H1 (cell line): ENCODE data around the gene PRKG2. TPM values are rescaled to one million over a fixed set of nuclear protein-coding genes. Genes with fewer than 3 reads are reported as not detected.

ENCODE experiments used
- CTCF ChIA-PET: fragments of 300-600 bp; sonication (Branson Sonifier 250); formaldehyde crosslinking; loops from one replicate; lab custom pipeline; 2021; ENCODE audit not compliant: partially characterized antibody; lab: Charles Lee
- POLR2A ChIA-PET: fragments of 300-600 bp; sonication (Branson Sonifier 250); formaldehyde crosslinking; loops from one replicate; lab custom pipeline; 2021; ENCODE audit warnings: inconsistent platforms; ENCODE audit not compliant: partially characterized antibody; lab: Charles Lee
- DNase-seq, 2 experiments: peaks; one replicate each; pipeline versions ENCODE4 v3.0.0 to v3.0.0-alpha.2; 2010 to 2022; ENCODE audit warnings: low spot score in 2 of 2, low read depth in 1 of 2, mixed read lengths in 1 of 2
- FAIRE-seq: peaks from 2 replicates; lab custom pipeline; 2011; peaks lifted over from hg19 to GRCh38; lab: Jason Lieb, UNC
- H2AFZ ChIP-seq: 2 replicates; pipeline ENCODE4 v1.8.1; 2012; ENCODE audit warnings: low read length, inconsistent platforms
- H2AK5ac ChIP-seq: 2 replicates; pipeline ENCODE4 v1.6.1; 2013; ENCODE audit warnings: low read depth, low read length
- H2BK120ac ChIP-seq: replicated peaks from 2 replicates; pipeline ENCODE3; 2013; ENCODE audit warnings: low read depth, low read length, inconsistent platforms
- H2BK12ac ChIP-seq: 2 replicates; pipeline ENCODE4 v1.6.1; 2013; ENCODE audit warnings: low read depth, low read length
- H2BK15ac ChIP-seq: 2 replicates; pipeline ENCODE4 v1.6.1; 2013; ENCODE audit warnings: low read length
- H2BK20ac ChIP-seq: 2 replicates; pipeline ENCODE4 v1.6.1; 2013; ENCODE audit warnings: low read length
- H2BK5ac ChIP-seq: 2 replicates; pipeline ENCODE4 v1.6.1; 2013; ENCODE audit warnings: low read depth, low read length
- H3K14ac ChIP-seq: 2 replicates; pipeline ENCODE4 v1.6.1; 2013; ENCODE audit warnings: inconsistent platforms; ENCODE audit not compliant: insufficient read length
- H3K18ac ChIP-seq: 2 replicates; pipeline ENCODE4 v1.6.1; 2013; ENCODE audit warnings: low read length; ENCODE audit errors: extremely low read depth
- H3K23ac ChIP-seq: 2 replicates; pipeline ENCODE4 v1.6.1; 2013; ENCODE audit warnings: inconsistent platforms; ENCODE audit not compliant: insufficient read length
- H3K23me2 ChIP-seq: 2 replicates; pipeline ENCODE4 v1.6.1; 2013; ENCODE audit warnings: low read depth, low read length
- H3K27ac ChIP-seq: 2 replicates; pipeline ENCODE4 v1.6.1; 2011; ENCODE audit warnings: low read depth, low read length, inconsistent platforms
- H3K27me3 ChIP-seq, 4 experiments: replicated peaks in 1 of 4; 1 replicate in 1 of 4; 2 replicates in 3 of 4; pipeline versions ENCODE4 v1.6.1 to v1.8.1; 2011 to 2013; ENCODE audit warnings: low read length in 3 of 4, mild to moderate bottlenecking in 3 of 4, inconsistent platforms in 2 of 4, mixed read lengths in 2 of 4, moderate library complexity in 1 of 4; ENCODE audit not compliant: control insufficient read depth in 3 of 4, insufficient read depth in 3 of 4; ENCODE audit errors: extremely low read depth in 1 of 4
- H3K36me3 ChIP-seq, 4 experiments: 2 replicates each; pipeline versions ENCODE4 v1.6.1 to v1.8.1; 2011 to 2013; ENCODE audit warnings: mild to moderate bottlenecking in 4 of 4, low read length in 3 of 4, moderate library complexity in 2 of 4, control low read depth in 1 of 4, inconsistent platforms in 1 of 4; ENCODE audit not compliant: insufficient read depth in 4 of 4, control insufficient read depth in 2 of 4
- H3K4ac ChIP-seq: replicated peaks from 2 replicates; pipeline ENCODE3; 2013; ENCODE audit warnings: low read length, low read depth, mixed read lengths, inconsistent platforms; ENCODE audit not compliant: insufficient read length
- H3K4me1 ChIP-seq, 4 experiments: replicated peaks in 1 of 4; 1 replicate in 1 of 4; 2 replicates in 3 of 4; pipeline versions ENCODE4 v1.6.1 to v1.8.1; 2011 to 2013; ENCODE audit warnings: low read length in 3 of 4, inconsistent platforms in 2 of 4, mixed read lengths in 1 of 4; ENCODE audit not compliant: insufficient read depth in 4 of 4, control insufficient read depth in 3 of 4
- H3K4me2 ChIP-seq, 2 experiments: 2 replicates each; pipeline versions ENCODE4 v1.6.1 to v1.8.1; 2011 to 2013; ENCODE audit warnings: low read depth in 2 of 2, low read length in 2 of 2, control low read depth in 1 of 2, inconsistent platforms in 1 of 2, mild to moderate bottlenecking in 1 of 2; ENCODE audit not compliant: insufficient read depth in 1 of 2
- H3K4me3 ChIP-seq, 4 experiments: fragments of 200-600, 300-600 bp in 1 of 4; sonication (generic), shearing (Covaris generic), sonication (Bioruptor Twin) in 1 of 4; 2 replicates each; pipeline versions ENCODE4 v1.5.1 to v1.8.1; 2011 to 2016; ENCODE audit warnings: low read length in 4 of 4, low read depth in 3 of 4, control low read depth in 2 of 4, inconsistent platforms in 2 of 4, mild to moderate bottlenecking in 2 of 4, mixed read lengths in 1 of 4, moderate library complexity in 1 of 4; ENCODE audit not compliant: insufficient read depth in 2 of 4; ENCODE audit errors: extremely low read depth in 1 of 4
- H3K56ac ChIP-seq: replicated peaks from 2 replicates; pipeline ENCODE3; 2013; ENCODE audit warnings: low read depth, mild to moderate bottlenecking, mixed read lengths, low read length, inconsistent platforms; ENCODE audit not compliant: insufficient read length
- H3K79me1 ChIP-seq: 2 replicates; pipeline ENCODE4 v1.6.1; 2013; ENCODE audit warnings: low read depth, low read length, control low read depth
- H3K79me2 ChIP-seq, 2 experiments: 2 replicates each; pipeline versions ENCODE4 v1.6.1 to v1.8.1; 2012 to 2013; ENCODE audit warnings: low read length in 2 of 2, mild to moderate bottlenecking in 2 of 2, inconsistent platforms in 1 of 2; ENCODE audit not compliant: insufficient read depth in 2 of 2, control insufficient read depth in 1 of 2
- H3K9ac ChIP-seq, 4 experiments: replicated peaks in 1 of 4; 1 replicate in 1 of 4; 2 replicates in 3 of 4; pipeline versions ENCODE4 v1.6.1 to v1.8.1; 2011 to 2013; ENCODE audit warnings: low read depth in 3 of 4, low read length in 3 of 4, control low read depth in 2 of 4, mild to moderate bottlenecking in 2 of 4, moderate library complexity in 2 of 4, inconsistent platforms in 1 of 4; ENCODE audit errors: extremely low read depth in 1 of 4
- H3K9me3 ChIP-seq, 2 experiments: 2 replicates each; pipeline versions ENCODE4 v1.6.1 to v1.8.1; 2012 to 2013; ENCODE audit warnings: mild to moderate bottlenecking in 2 of 2, moderate library complexity in 2 of 2, control low read depth in 1 of 2, inconsistent platforms in 1 of 2, low read depth in 1 of 2, low read length in 1 of 2, mixed read lengths in 1 of 2; ENCODE audit not compliant: insufficient read depth in 2 of 2
- H4K20me1 ChIP-seq, 2 experiments: replicated peaks in 1 of 2; 2 replicates each; pipeline versions ENCODE3 to v1.8.1; 2011 to 2013; ENCODE audit warnings: inconsistent platforms in 2 of 2, low read length in 2 of 2, mild to moderate bottlenecking in 1 of 2; ENCODE audit not compliant: insufficient read depth in 2 of 2, control insufficient read depth in 1 of 2
- H4K5ac ChIP-seq: 2 replicates; pipeline ENCODE4 v1.6.1; 2013; ENCODE audit warnings: low read length, low read depth, mixed read lengths, inconsistent platforms; ENCODE audit not compliant: insufficient read length
- H4K8ac ChIP-seq: 2 replicates; pipeline ENCODE4 v1.8.0; 2013; ENCODE audit warnings: mild to moderate bottlenecking, moderate library complexity, low read length, inconsistent platforms; ENCODE audit not compliant: insufficient read depth; ENCODE audit errors: extremely low read depth
- H4K91ac ChIP-seq: replicated peaks from 2 replicates; pipeline ENCODE3; 2013; ENCODE audit warnings: low read length, mixed read lengths, inconsistent platforms; ENCODE audit not compliant: insufficient read length
- EP300 ChIP-seq, 2 experiments: IDR thresholded peaks; 1 replicate in 1 of 2; 2 replicates in 1 of 2; pipeline ENCODE4 v1.6.1; 2011 to 2012; ENCODE audit warnings: low read depth in 2 of 2, low read length in 2 of 2, mild to moderate bottlenecking in 2 of 2, borderline replicate concordance in 1 of 2, inconsistent platforms in 1 of 2, moderate library complexity in 1 of 2
- FOSL1 ChIP-seq: IDR thresholded peaks from 2 replicates; pipeline ENCODE4 v1.6.1; 2011; ENCODE audit warnings: mild to moderate bottlenecking, low read depth, low read length, moderate library complexity; ENCODE audit not compliant: insufficient read depth
- SP4 ChIP-seq: IDR thresholded peaks from 2 replicates; pipeline ENCODE4 v1.6.1; 2012; ENCODE audit warnings: low read length, inconsistent platforms
- WGBS, 2 experiments: shearing (Covaris generic) in 1 of 2; methylation state at CpG; one replicate each; pipeline versions ENCODE4 v1.1.6 to v1.1.7; 2013 to 2015; ENCODE audit warnings: low lambda C conversion rate in 2 of 2, mixed read lengths in 2 of 2, inconsistent platforms in 1 of 2, low coverage in 1 of 2, missing lambda C conversion rate in 1 of 2; ENCODE audit not compliant: insufficient replicate concordance in 2 of 2, insufficient coverage in 1 of 2, insufficient read length in 1 of 2; ENCODE audit errors: extremely low coverage in 1 of 2, missing lambda C conversion rate in 1 of 2; 5-methylcytosine and 5-hydroxymethylcytosine counted together
- polyA plus RNA-seq, 7 experiments: library from polyadenylated mRNA; depleted of rRNA in 3 of 7; stranded (reverse) in 5 of 7; unstranded in 2 of 7; fragments of >200 nt in 5 of 7; fragments of 200-250 nt in 2 of 7; gene quantifications; 1 replicate in 5 of 7; 2 replicates in 1 of 7; 4 replicates in 1 of 7; pipeline versions ENCODE4 v1.2.1 to v1.2.3, GENCODE V29; 2011 to 2013; ENCODE audit warnings: missing spikeins in 2 of 7, mixed read lengths in 2 of 7
- total RNA-seq: library from RNA; stranded (reverse); fragmentation: NEBNext Ultra II Directional; extraction: Animal tissue kit (Norgen Biotek cat#: 25700); gene quantifications from 2 replicates; pipeline ENCODE4 v1.2.1, GENCODE V29; 2021

The PRKG2 gene
- total and polyA plus RNA-seq, 2 of the 8 experiments (the other 6 are each of a cell fraction or from before 2014, with no cell fraction given) = 0.45 to 1.2 TPM

DNA sequence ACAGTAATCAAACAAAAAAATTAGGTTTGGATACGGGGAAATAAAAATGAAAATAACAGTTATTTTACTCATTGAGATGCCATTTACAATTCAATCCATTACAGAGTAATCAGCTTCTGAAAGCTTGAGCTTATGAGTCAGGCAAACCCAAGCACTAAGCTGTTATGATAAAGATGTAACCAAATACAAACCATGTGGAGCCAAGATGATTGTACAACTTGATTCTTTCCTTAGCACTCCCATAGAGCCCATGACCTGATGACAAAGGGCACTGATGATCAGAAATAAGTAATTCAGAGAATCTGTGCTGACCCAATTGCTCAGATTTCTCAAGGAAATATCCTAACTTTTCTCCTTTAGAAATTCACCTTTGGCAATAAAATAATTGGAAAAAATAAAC lies 40.5 kb upstream of the PRKG2 start:
- H2BK15ac ChIP-seq = no peak overlapping the region
- FAIRE-seq = no peak
- TF ChIP-seq FOSL1 = no peak
- TF ChIP-seq EP300 (IDR thresholded peaks at IDR 0.05; ENCODE audit: borderline replicate concordance in 1 of 2, low read depth in 2 of 2, low read length in 2 of 2) = no peak
- no peak for TF ChIP-seq SP4
- no peak overlapping the region for H2AFZ ChIP-seq
- no peak overlapping the region for H2BK20ac ChIP-seq
- H2AK5ac ChIP-seq = no peak overlapping the region
- POLR2A ChIA-PET = no interaction called here
- H4K5ac ChIP-seq = no peak overlapping the region
- H3K14ac ChIP-seq = no peak overlapping the region
- CTCF ChIA-PET = interaction anchor here (0.8 kb wide), 1 partner anchor 163 kb away, joined by 3 read pairs; no protein-coding TSS in a partner anchor
- no peaks in the 10 kb centered on the region for H3K23me2 ChIP-seq
- no peaks in the 10 kb centered on the region for H4K20me1 ChIP-seq
- no peak overlapping the region for H2BK120ac ChIP-seq
- H3K36me3 ChIP-seq = no peaks in the 10 kb centered on the region
- DNase-seq = no peak
- no peak overlapping the region for H2BK12ac ChIP-seq
- no peak overlapping the region for H2BK5ac ChIP-seq
- H4K91ac ChIP-seq = no peak overlapping the region
- no peaks in the 10 kb centered on the region for H3K9me3 ChIP-seq
- no peaks in the 10 kb centered on the region for H3K79me1 ChIP-seq
- no peak overlapping the region for H4K8ac ChIP-seq
- H3K4me3 ChIP-seq = no peak overlapping the region
- 92% methylated on average over 1 of the region's 1 CpG; no CpG with 5 or more reads in 1 of the 2 experiments for WGBS, 2 experiments
- no peak overlapping the region for H3K4ac ChIP-seq
- no peak overlapping the region for H3K23ac ChIP-seq
- no peaks in the 10 kb centered on the region for H3K4me1 ChIP-seq
- H3K27ac ChIP-seq = no peak overlapping the region
- no peaks in the 10 kb centered on the region for H3K27me3 ChIP-seq
- no peak overlapping the region for H3K18ac ChIP-seq
- no peak overlapping the region for H3K4me2 ChIP-seq
- H3K56ac ChIP-seq = no peak overlapping the region
- H3K79me2 ChIP-seq = no peaks in the 10 kb centered on the region
- no peak overlapping the region for H3K9ac ChIP-seq
